Measurements from ENCODE around the gene WDR93. TPM values are rescaled to one million over a fixed set of nuclear protein-coding genes. Genes with fewer than 3 reads are reported as not detected.

The WDR93 gene
- polyA plus RNA-seq, 3 donors = not detected

GRCh38 chr15:89656116-89656815 is 34.3 kb upstream of the WDR93 start:
- intact Hi-C loops (cut with micrococcal nuclease) = no loop called here
- Mint-ChIP-seq H3K4me1 (peaks cover 14% of the 10 kb centered on the region), H3K27ac (no peak overlapping the region), H3K27me3 (ENCODE audit: low read depth in 3 of 3) (peaks cover 28 to 55% (median 47%) of the 10 kb centered on the region in 3 donors), H3K9me3 (peaks cover 0 to 9% (median 7%) of the 10 kb centered on the region in 7 donors), H3K4me3 (peak overlapping the region in 1 of 2 donors; percentile 93), H3K36me3 (peaks cover 7 to 15% of the 10 kb centered on the region in 2 donors)
- H3K9ac ChIP-seq (ENCODE audit: insufficient read depth, low read length, poor library complexity, severe bottlenecking) = no peak overlapping the region
- H3K4me3 ChIP-seq (replicated peaks in 1 of 3; ENCODE audit: low read depth in 2 of 3, low read length in 3 of 3) = no peak overlapping the region
- H2AFZ ChIP-seq (ENCODE audit: insufficient read depth, low read depth, low read length, poor library complexity, severe bottlenecking) = no peak overlapping the region
- H3K79me2 ChIP-seq (ENCODE audit: insufficient read depth, low read length) = no peaks in the 10 kb centered on the region
- DNase-seq = no peak
- no peaks in the 10 kb centered on the region for H4K20me1 ChIP-seq (ENCODE audit: insufficient read depth, low read length)
- H3K4me2 ChIP-seq (replicated peaks; ENCODE audit: extremely low read depth, low read length, poor library complexity, severe bottlenecking) = no peak overlapping the region
- no peaks in the 10 kb centered on the region for H3K36me3 ChIP-seq (replicated peaks in 1 of 2; ENCODE audit: control insufficient read depth in 1 of 2, insufficient read depth in 2 of 2, low read length in 2 of 2)
- WGBS (ENCODE audit: insufficient coverage) = 89% methylated on average over 4 of the region's 7 CpGs
- peaks cover 7 to 14% of the 10 kb centered on the region in 2 donors for H3K4me1 ChIP-seq (ENCODE audit: control insufficient read depth in 1 of 2, insufficient read depth in 2 of 2, low read length in 2 of 2)
- peaks cover 30 to 39% of the 10 kb centered on the region in 2 donors for H3K27me3 ChIP-seq (ENCODE audit: control insufficient read depth in 2 of 2, insufficient read depth in 2 of 2, low read length in 2 of 2)
- TF ChIP-seq CTCF (IDR thresholded peaks at IDR 0.05) = no peak
- H3K27ac ChIP-seq (ENCODE audit: low read depth in 1 of 2, low read length in 2 of 2) = no peak overlapping the region
- H3K9me3 ChIP-seq (replicated peaks in 1 of 2; ENCODE audit: control insufficient read depth in 1 of 2, insufficient read depth in 1 of 2, low read length in 2 of 2) = no peaks in the 10 kb centered on the region

- intact Hi-C loops (cut with micrococcal nuclease) = no loop called here
- Histone ChIP-seq H3K79me2 (ENCODE audit: insufficient read depth, low read length) (no peaks in the 10 kb centered on the region), H2AFZ (ENCODE audit: insufficient read depth, low read depth, low read length, poor library complexity, severe bottlenecking) (no peak overlapping the region), H3K4me1 (ENCODE audit: control insufficient read depth in 1 of 2, insufficient read depth in 2 of 2, low read length in 2 of 2) (peaks cover 7 to 14% of the 10 kb centered on the region in 2 donors), H3K36me3 (replicated peaks in 1 of 2; ENCODE audit: control insufficient read depth in 1 of 2, insufficient read depth in 2 of 2, low read length in 2 of 2) (no peaks in the 10 kb centered on the region), H4K20me1 (ENCODE audit: insufficient read depth, low read length) (no peaks in the 10 kb centered on the region), H3K4me3 (replicated peaks in 1 of 3; ENCODE audit: low read depth in 2 of 3, low read length in 3 of 3) (no peak overlapping the region), H3K27ac (ENCODE audit: low read depth in 1 of 2, low read length in 2 of 2) (no peak overlapping the region), H3K9me3 (replicated peaks in 1 of 2; ENCODE audit: control insufficient read depth in 1 of 2, insufficient read depth in 1 of 2, low read length in 2 of 2) (no peaks in the 10 kb centered on the region), H3K27me3 (ENCODE audit: control insufficient read depth in 2 of 2, insufficient read depth in 2 of 2, low read length in 2 of 2) (peaks cover 30 to 39% of the 10 kb centered on the region in 2 donors), H3K9ac (ENCODE audit: insufficient read depth, low read length, poor library complexity, severe bottlenecking) (no peak overlapping the region), H3K4me2 (replicated peaks; ENCODE audit: extremely low read depth, low read length, poor library complexity, severe bottlenecking) (no peak overlapping the region)
- 86% methylated on average over 1 of the region's 5 CpGs for WGBS (ENCODE audit: insufficient coverage)
- Mint-ChIP-seq H3K27ac (no peak overlapping the region), H3K4me1 (peaks cover 16% of the 10 kb centered on the region), H3K9me3 (peaks cover 0 to 9% (median 7%) of the 10 kb centered on the region in 7 donors), H3K4me3 (no peak overlapping the region), H3K36me3 (peaks cover 7 to 15% of the 10 kb centered on the region in 2 donors), H3K27me3 (ENCODE audit: low read depth in 3 of 3) (peaks cover 28 to 53% (median 45%) of the 10 kb centered on the region in 3 donors)
- DNase-seq = no peak
- no peak for TF ChIP-seq CTCF (IDR thresholded peaks at IDR 0.05)
Observed at GRCh38 chr15:89657686-89658200, 32.9 kb upstream of the WDR93 start.

Data from CD14-positive monocyte (primary cell).